A673 (cell line): ENCODE measurements around the gene ATG101. TPM values are rescaled to one million over a fixed set of nuclear protein-coding genes. Genes with fewer than 3 reads are reported as not detected.
A peak's percentile ranks its signal among the peaks of the same experiment; 100 is the strongest.

ENCODE experiments used
- BruUV-seq: library from RNA; stranded (reverse); fragments of 400-500 nt; replicated peaks from 2 replicates; lab custom pipeline; 2021; lab: Mats Ljungman, UMichigan
- CTCF ChIA-PET: fragments of 300-600 bp; sonication (Branson Sonifier 250); formaldehyde crosslinking; loops from one replicate; lab custom pipeline; 2022; ENCODE audit warnings: antibody characterized with exemption; lab: Charles Lee
- POLR2A ChIA-PET: fragments of 300-600 bp; sonication (Branson Sonifier 250); formaldehyde crosslinking; loops from one replicate; lab custom pipeline; 2022; ENCODE audit warnings: antibody characterized with exemption; ENCODE audit not compliant: low non-redundant PET; lab: Charles Lee
- DNase-seq: peaks from one replicate; pipeline ENCODE4 v3.0.0-alpha.2; 2015; ENCODE audit warnings: low spot score
- H3K27ac ChIP-seq: fragments of 200-600 bp; sonication (generic); 2 replicates; pipeline ENCODE4 v1.5.1; 2016; ENCODE audit warnings: mixed run types, low read depth, mild to moderate bottlenecking, mixed read lengths, antibody characterized with exemption, low read length; ENCODE audit not compliant: poor library complexity, severe bottlenecking
- H3K27me3 ChIP-seq: fragments of 200-600 bp; sonication (generic); replicated peaks from 2 replicates; pipeline ENCODE4 v1.6.1; 2017; ENCODE audit warnings: mixed run types, low read depth, mild to moderate bottlenecking, mixed read lengths, antibody characterized with exemption, low read length; ENCODE audit not compliant: insufficient read depth, poor library complexity
- H3K36me3 ChIP-seq: fragments of 200-600 bp; sonication (generic); 2 replicates; pipeline ENCODE4 v1.6.1; 2016; ENCODE audit warnings: mixed run types, mild to moderate bottlenecking, mixed read lengths, antibody characterized with exemption, low read length; ENCODE audit not compliant: insufficient read depth, poor library complexity, severe bottlenecking
- H3K4me1 ChIP-seq: fragments of 200-600 bp; sonication (generic); 2 replicates; pipeline ENCODE4 v1.6.1; 2017; ENCODE audit warnings: mixed run types, mild to moderate bottlenecking, mixed read lengths, antibody characterized with exemption, low read length; ENCODE audit not compliant: insufficient read depth, poor library complexity, severe bottlenecking
- H3K4me3 ChIP-seq: fragments of 200-600 bp; sonication (generic); 2 replicates; pipeline ENCODE4 v1.5.1; 2016; ENCODE audit warnings: low read depth, mixed run types, mild to moderate bottlenecking, mixed read lengths, low read length; ENCODE audit not compliant: poor library complexity, severe bottlenecking
- H3K9me3 ChIP-seq: fragments of 200-600 bp; sonication (generic); 2 replicates; pipeline ENCODE4 v1.6.1; 2016; ENCODE audit warnings: mixed run types, low read depth, mild to moderate bottlenecking, mixed read lengths, antibody characterized with exemption, low read length; ENCODE audit not compliant: poor library complexity, severe bottlenecking
- CTCF ChIP-seq: fragments of 300-800, 200-600 bp; sonication (generic); conservative IDR thresholded peaks from 2 replicates; pipeline ENCODE4 v1.5.1; 2017; ENCODE audit warnings: low read depth, mild to moderate bottlenecking, antibody characterized with exemption, low read length, moderate library complexity, mixed read lengths
- EZH2 ChIP-seq: fragments of 200-600 bp; sonication (generic); IDR thresholded peaks from 2 replicates; pipeline ENCODE4 v1.6.1; 2017; ENCODE audit warnings: borderline replicate concordance, low read depth, mild to moderate bottlenecking, mixed read lengths, antibody characterized with exemption, low read length; ENCODE audit not compliant: poor library complexity, severe bottlenecking
- intact Hi-C: fragments of 100-400 bp; cut with micrococcal nuclease; formaldehyde crosslinking; loops from one replicate; pipeline ENCODE4 v1.10.0; 2022; ENCODE audit not compliant: unreplicated experiment
- total RNA-seq: library from RNA; stranded (reverse); gene quantifications from 2 replicates; pipeline ENCODE4 v1.2.3, GENCODE V29; 2021

The ATG101 gene
- total RNA-seq, 1 experiment from 2014 or later: 52.0 TPM

DNA sequence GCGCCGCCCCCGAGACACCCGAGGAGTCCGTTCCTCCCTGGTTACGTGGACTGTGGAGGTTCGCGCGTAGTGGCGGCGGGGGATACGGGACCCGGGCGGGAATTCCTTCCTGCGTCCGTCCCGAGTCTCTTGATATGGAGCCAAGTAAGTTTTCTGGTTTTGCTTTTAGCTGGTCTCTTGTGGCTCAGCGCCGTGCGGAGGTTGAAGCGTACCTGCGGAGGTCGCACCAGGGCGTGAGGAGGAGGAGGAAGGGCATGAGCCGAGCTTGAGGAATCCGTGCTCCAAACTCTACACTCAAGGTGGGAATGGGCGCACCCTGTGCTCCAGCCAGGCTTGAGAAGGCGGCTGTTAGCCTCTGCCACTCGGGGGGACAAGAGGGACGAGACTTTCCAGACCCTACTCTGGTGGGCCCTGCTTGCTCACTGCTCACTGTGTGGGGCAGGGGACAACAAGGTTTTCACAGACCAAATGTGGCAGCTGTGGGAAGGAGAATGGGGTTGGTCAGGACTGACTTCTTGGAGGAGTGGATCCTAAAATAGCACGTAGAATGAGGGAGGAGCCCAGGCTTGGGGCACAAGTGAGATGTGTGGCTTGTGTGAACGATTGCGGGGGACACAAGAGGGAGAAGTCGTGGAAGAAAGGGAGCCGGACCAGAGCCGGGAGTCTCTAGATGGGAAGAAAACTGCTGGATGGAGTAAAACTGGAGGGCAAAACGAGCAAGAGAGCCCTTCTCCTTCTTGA lies 577 bp downstream of the ATG101 start:
- H3K27ac ChIP-seq: peak overlapping the region; percentile 100
- no peaks in the 10 kb centered on the region for H3K27me3 ChIP-seq
- BruUV-seq: TSS peak; percentile 77
- intact Hi-C loops: loop anchor here (1.0 kb wide), 1 partner anchor 45 kb away; no protein-coding TSS in a partner anchor
- POLR2A ChIA-PET: interaction anchor here (0.7 kb wide), 1 partner anchor 108 kb away, joined by 3 read pairs; no protein-coding TSS in a partner anchor
- CTCF ChIA-PET: interaction anchor here (0.6 to 1.1 kb wide), 2 partner anchors 45 to 66 kb away, joined by 4 to 5 read pairs; no protein-coding TSS in a partner anchor
- H3K4me3 ChIP-seq: peak overlapping the region; percentile 98
- peaks cover 21% of the 10 kb centered on the region for H3K36me3 ChIP-seq
- DNase-seq: no peak
- no peaks in the 10 kb centered on the region for H3K9me3 ChIP-seq
- H3K4me1 ChIP-seq: peaks cover 9% of the 10 kb centered on the region
- TF ChIP-seq CTCF: no peak
- no peak for TF ChIP-seq EZH2

GRCh38 chr12:52073531-52074381 lies 4.0 kb downstream of the ATG101 start:
- DNase-seq: peak; percentile 18
- intact Hi-C loops: no loop called here
- BruUV-seq: no TSS peak
- H3K27ac ChIP-seq: peak overlapping the region; percentile 37
- H3K27me3 ChIP-seq: no peaks in the 10 kb centered on the region
- TF ChIP-seq EZH2: no peak
- no peak for TF ChIP-seq CTCF
- ChIA-PET CTCF (interaction anchor here (2.1 kb wide), 1 partner anchor 48 kb away, joined by 7 read pairs; no protein-coding TSS in a partner anchor), POLR2A (interaction anchor here (0.6 kb wide), 1 partner anchor 42 kb away, joined by 3 read pairs; no protein-coding TSS in a partner anchor)
- peaks cover 9% of the 10 kb centered on the region for H3K4me1 ChIP-seq
- no peak overlapping the region for H3K4me3 ChIP-seq
- peaks cover 42% of the 10 kb centered on the region for H3K36me3 ChIP-seq
- H3K9me3 ChIP-seq: no peaks in the 10 kb centered on the region

- DNase-seq: no peak
- H3K4me1 ChIP-seq: peaks cover 9% of the 10 kb centered on the region
- intact Hi-C loops: no loop called here
- no TSS peak for BruUV-seq
- no peak overlapping the region for H3K27ac ChIP-seq
- ChIA-PET CTCF (interaction anchor here (0.6 to 1.6 kb wide), 3 partner anchors 10 to 107 kb away, joined by 3 to 12 read pairs (median 3); no protein-coding TSS in a partner anchor), POLR2A (no interaction called here)
- no peak for TF ChIP-seq CTCF
- no peak for TF ChIP-seq EZH2
- H3K36me3 ChIP-seq: peaks cover 42% of the 10 kb centered on the region
- no peaks in the 10 kb centered on the region for H3K9me3 ChIP-seq
- no peak overlapping the region for H3K4me3 ChIP-seq
- no peaks in the 10 kb centered on the region for H3K27me3 ChIP-seq
Observed at GRCh38 chr12:52074971-52075724, 5.4 kb downstream of the ATG101 start.
